Measurements from ENCODE around the gene YPEL3. TPM values are rescaled to one million over a fixed set of nuclear protein-coding genes. Genes with fewer than 3 reads are reported as not detected.

YPEL3 gene, protein sequence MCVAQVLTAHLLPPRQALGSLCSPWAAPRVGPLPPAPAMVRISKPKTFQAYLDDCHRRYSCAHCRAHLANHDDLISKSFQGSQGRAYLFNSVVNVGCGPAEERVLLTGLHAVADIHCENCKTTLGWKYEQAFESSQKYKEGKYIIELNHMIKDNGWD
- total RNA-seq, result 44.5 and 59.7 TPM in 2 replicates

DNA sequence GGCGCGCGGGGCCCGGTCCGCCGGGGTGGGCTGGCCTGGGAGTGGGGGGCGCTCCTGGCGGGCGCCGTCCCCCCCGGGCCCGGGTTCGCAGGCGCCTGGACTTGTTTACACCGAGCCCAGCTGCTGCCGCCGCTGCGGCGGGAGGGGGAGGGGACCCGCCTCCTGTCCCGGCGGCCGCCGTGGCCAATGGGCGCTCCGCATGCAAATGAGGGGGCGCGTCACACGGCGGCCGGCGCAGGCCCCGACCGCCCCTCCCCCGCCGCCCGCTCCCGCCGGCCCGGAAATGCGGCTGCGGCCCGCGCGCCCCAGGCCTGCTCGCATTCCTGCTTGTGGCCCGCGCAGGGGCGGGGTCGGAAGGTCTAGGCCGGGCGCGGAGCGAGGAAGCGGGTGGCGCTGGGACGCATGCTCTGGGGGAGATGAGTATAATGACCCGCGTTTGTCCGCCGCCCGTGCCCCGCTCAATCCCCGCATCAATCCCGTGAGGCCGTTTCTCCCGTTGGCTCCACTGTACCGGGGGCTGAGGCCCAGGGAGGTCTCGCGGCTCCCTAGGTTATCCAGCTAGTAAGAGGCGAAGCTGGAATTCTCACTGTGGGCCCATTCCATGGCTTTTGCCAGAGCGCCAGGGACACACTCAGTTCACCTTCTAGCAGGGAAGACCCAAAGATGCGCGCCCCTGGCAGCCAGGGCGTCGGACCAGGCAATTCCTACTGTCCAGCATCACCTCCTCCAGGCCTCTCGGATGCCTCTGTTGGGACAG is at the start of gene YPEL3:
YPEL3 (minus strand) TSS at position 109 of the 757 bp plus-strand sequence. CDS start 731 bp downstream, outside the sequence.

DNA sequence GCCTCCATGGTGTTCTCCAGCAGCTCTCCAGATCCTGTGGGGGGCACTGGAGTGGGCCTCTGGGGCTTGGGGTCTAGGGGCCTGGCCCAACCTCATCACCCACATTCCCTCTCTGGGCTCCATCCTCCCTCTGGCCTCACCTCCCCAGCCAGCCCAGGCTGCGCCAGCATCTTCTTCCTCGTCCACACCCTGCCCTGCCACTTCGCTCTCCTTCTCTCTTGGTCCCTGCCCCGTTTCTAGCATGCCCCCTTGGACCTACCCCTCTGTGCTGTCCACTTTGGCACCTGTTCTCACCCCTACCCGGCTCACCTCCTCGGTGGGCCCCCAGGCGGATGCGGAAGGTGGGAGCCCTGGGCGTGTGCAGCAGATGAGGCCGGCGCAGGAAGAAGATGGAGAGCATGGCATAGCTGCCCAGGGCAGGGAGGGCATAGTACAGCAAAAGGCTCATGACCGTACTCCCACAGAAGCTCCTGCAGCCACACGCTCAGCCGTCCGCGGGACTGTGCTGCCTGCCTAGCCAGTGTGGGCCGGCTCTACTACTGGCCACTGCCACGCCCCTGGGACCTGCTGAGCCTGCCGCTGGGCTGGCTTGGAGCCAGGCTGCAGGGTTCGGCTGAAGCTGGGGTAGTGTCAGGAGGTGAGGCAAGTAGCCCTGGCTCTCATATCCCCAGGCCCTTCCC is 17.2 kb upstream of the YPEL3 start, which contains the start of gene GDPD3:
GDPD3 (minus strand) TSS at position 507 of the 680 bp plus-strand sequence; CDS start at position 448, 59 bp downstream.

DNA sequence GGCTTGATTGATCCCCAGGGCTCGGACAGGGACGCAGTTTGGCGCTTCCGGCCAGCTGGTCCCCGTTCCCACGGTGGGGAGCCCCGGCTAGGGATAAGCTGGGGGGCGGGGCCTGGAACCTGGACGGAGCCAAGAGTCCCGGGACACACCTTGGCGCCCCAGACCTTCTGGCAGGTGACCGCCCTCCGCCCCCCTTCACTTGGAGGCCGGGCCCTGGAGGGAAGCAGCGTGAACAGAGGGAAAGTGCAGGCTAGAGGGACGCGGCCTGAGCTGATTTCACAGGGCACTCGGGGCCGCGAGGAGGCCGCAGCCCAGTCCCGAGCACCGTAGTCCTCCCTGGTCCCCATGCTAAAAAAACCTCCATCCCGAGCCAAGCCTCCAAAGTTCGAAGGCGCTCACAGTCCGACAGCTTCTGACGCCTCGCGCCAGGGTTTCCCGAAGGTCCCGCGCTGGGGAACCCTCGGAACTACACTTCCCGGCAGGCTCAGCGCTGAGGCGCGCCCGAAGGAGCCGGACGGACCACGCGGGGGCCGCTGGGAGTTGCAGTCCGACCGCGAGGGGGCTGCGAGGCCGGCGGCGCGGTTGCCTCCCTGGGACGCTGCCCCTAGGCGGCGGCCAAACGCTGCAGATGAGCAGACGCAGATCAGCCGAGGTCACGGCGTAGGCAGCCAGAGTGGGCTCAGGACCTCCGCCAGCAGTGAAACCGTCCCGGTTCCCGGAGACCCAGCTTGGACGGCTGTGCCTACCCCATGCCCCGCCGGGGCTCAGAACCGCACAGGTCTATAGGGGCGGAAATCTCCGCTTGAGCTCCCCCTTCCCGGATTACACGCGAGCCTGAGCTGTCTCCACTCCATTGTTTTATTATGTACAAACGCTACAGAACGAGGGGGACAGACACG is 4.3 kb downstream of the YPEL3 start, which contains the start of gene TBX6:
TBX6 (minus strand) TSS at position 451 of the 899 bp plus-strand sequence. CDS start 731 bp downstream, outside the sequence.

GRCh38 chr16:30075503-30076275 is 20.3 kb downstream of the YPEL3 start, which contains the start of gene PPP4C:
TSS of gene PPP4C (plus strand) at chr16:30075994. CDS start at chr16:30076378, 384 bp downstream.

DNA sequence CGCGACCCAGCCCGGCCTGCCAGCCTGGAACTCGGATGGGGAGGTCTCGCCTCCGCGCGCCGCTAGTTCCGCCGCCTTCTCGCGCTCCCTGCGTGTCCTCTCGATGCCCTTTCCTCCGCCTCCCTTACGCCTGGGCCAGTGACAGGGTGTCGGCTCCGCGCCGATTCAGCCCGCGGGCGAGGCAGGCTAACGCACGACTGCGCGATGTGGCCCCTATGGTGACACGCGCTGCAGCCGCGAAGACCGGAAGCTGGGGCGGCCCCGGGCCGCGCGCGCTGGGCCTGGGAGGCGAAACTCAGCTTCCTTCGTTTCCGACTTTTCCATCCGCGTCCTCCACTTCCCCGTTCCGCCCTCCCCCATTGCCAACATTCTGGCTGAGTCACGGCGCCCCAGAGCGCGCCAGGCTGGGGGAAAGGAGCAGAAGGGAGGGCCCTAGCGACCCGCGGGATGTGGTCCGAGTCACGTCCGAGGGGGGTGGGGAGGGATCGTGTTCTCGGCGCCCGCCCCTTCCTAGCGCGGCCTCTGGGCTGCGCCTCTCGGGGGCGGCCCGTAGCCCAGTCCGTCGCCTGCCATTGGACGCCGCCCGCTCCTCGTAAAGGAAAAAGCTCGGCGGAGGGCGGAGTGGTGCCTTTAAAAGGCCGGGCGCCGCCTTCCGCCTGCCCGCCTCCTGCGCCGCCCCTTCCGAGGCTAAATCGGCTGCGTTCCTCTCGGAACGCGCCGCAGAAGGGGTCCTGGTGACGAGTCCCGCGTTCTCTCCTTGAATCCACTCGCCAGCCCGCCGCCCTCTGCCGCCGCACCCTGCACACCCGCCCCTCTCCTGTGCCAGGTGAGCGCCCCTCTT is 30.7 kb downstream of the YPEL3 start, which contains the start of gene ALDOA:
ALDOA (plus strand) TSS at position 659 of the 841 bp plus-strand sequence. CDS start 1,138 bp downstream, outside the sequence.

Other genes starting within 250 kb of the YPEL3 start
- 66.7 and 80.3 TPM in 2 replicates for gene CDIPT, start 233.0 kb downstream of the YPEL3 start, total RNA-seq
- 1.2 and 2.7 TPM in 2 replicates for gene SEZ6L2, start 196.7 kb downstream of the YPEL3 start, total RNA-seq
- 0.79 TPM in 1 of 2 replicates, not detected in the other for gene ASPHD1, start 195.7 kb downstream of the YPEL3 start, total RNA-seq
- gene KCTD13, start 170.0 kb downstream of the YPEL3 start, total RNA-seq, result 13.0 and 15.7 TPM in 2 replicates
- gene TMEM219, start 134.1 kb downstream of the YPEL3 start, total RNA-seq, result 65.6 and 66.7 TPM in 2 replicates
- 65.2 and 74.3 TPM in 2 replicates for gene TAOK2, start 122.3 kb downstream of the YPEL3 start, total RNA-seq
- gene HIRIP3, start 100.6 kb downstream of the YPEL3 start, total RNA-seq, result 9.8 and 10.5 TPM in 2 replicates
- gene INO80E, start 100.0 kb downstream of the YPEL3 start, total RNA-seq, result 34.9 and 52.2 TPM in 2 replicates
- not detected in 2 replicates for gene DOC2A, start 85.2 kb downstream of the YPEL3 start, total RNA-seq
- gene C16orf92, start 73.0 kb downstream of the YPEL3 start, total RNA-seq, result not detected in 2 replicates
- not detected in 2 replicates for gene TLCD3B, start 64.9 kb downstream of the YPEL3 start, total RNA-seq
- gene ALDOA, start 30.5 kb downstream of the YPEL3 start, total RNA-seq, result 572 and 1,018 TPM in 2 replicates
- 273 and 323 TPM in 2 replicates for gene PPP4C, start 20.2 kb downstream of the YPEL3 start, total RNA-seq
- 1.6 and 4.7 TPM in 2 replicates for gene TBX6, start 4.3 kb downstream of the YPEL3 start, total RNA-seq
- gene GDPD3, start 17.3 kb upstream of the YPEL3 start, total RNA-seq, result 1.1 and 2.7 TPM in 2 replicates
- gene MAPK3, start 27.0 kb upstream of the YPEL3 start, total RNA-seq, result 36.5 and 36.7 TPM in 2 replicates
- 5.1 and 5.7 TPM in 2 replicates for gene CORO1A, start 87.4 kb upstream of the YPEL3 start, total RNA-seq
- 42.0 and 117 TPM in 2 replicates for gene BOLA2B, start 97.5 kb upstream of the YPEL3 start, total RNA-seq
- 21.9 and 46.3 TPM in 2 replicates for gene SLX1A, start 97.7 kb upstream of the YPEL3 start, total RNA-seq
- 4.1 and 4.7 TPM in 2 replicates for gene SULT1A3, start 103.0 kb upstream of the YPEL3 start, total RNA-seq
- 0.33 and 0.39 TPM in 2 replicates for gene NPIPB13, start 152.3 kb upstream of the YPEL3 start, total RNA-seq